Measurements from ENCODE around the gene ARF1.

- no peak for TF ChIP-seq CTCF (conservative IDR thresholded peaks at IDR 0.05 in 1 of 2, IDR thresholded peaks at IDR 0.05 in 1 of 2; ENCODE audit: extremely low read depth in 1 of 2, insufficient read depth in 1 of 2, low read depth in 1 of 2, low read length in 2 of 2)
- TF ChIP-seq EZH2 (IDR thresholded peaks at IDR 0.05; ENCODE audit: borderline replicate concordance, low read length): no peak
These were observed 10.0 kb downstream of the ARF1 start for GRCh38 chr1:228092342-228093049.
